GM10266 (cell line): ENCODE results near the gene RAB36.

Experiments used
- DNase-seq: peaks from one replicate; pipeline ENCODE4 v3.0.0; 2012; ENCODE audit errors: extremely low spot score
- TF ChIP-seq, protein P1 (sequence below): IDR thresholded peaks from 2 replicates; pipeline ENCODE4 v1.5.1; 2012; ENCODE audit warnings: mild to moderate bottlenecking, low read depth; ENCODE audit not compliant: control insufficient read depth, insufficient read depth; ENCODE audit errors: missing control alignments

The RAB36 gene

DNA sequence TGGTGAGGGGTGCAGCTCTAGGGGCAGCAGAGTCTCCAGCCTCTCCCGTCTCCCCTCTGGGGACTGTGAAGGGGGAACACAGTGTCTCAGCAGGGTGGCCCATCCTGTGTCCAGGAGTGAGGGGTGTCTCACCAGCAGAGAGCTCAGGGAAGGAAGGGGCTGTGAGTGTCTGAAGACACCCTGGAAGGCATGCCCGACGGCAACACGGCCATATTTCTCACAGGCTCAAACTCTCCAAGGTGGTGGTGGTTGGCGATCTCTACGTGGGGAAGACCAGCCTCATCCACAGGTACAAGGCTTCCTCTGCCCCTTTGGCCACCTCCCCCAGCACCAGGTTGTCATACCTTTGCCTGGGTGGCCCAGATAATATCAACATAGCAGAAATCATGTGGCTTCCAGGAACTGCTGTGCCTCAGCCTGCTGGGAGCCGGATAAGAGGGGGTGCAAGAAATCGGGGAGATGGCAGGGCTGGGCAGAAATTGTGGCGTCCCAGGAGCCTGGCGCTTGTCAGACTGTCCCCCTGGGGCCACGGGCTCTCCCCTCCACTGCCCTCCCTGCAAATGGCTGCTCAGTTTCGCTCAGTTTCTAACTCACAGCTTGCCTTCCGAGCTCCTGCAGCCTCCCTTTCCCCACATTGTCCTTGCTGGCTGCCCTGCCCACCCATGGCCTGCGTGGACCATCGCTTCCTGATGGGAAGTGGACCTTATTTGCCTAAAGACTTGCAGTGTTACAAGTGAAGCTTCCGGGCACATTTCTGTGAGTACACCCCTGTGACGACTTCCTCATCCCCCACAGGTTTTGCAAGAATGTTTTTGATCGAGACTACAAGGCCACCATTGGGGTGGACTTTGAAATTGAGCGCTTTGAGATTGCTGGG, 7.2 kb downstream of the RAB36 start:
- no peak for DNase-seq
- TF ChIP-seq, protein P1, sequence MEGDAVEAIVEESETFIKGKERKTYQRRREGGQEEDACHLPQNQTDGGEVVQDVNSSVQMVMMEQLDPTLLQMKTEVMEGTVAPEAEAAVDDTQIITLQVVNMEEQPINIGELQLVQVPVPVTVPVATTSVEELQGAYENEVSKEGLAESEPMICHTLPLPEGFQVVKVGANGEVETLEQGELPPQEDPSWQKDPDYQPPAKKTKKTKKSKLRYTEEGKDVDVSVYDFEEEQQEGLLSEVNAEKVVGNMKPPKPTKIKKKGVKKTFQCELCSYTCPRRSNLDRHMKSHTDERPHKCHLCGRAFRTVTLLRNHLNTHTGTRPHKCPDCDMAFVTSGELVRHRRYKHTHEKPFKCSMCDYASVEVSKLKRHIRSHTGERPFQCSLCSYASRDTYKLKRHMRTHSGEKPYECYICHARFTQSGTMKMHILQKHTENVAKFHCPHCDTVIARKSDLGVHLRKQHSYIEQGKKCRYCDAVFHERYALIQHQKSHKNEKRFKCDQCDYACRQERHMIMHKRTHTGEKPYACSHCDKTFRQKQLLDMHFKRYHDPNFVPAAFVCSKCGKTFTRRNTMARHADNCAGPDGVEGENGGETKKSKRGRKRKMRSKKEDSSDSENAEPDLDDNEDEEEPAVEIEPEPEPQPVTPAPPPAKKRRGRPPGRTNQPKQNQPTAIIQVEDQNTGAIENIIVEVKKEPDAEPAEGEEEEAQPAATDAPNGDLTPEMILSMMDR: no peak

- no peak for DNase-seq
- TF ChIP-seq, protein P1: no peak
Measured at GRCh38 chr22:23153994-23154393, 8.7 kb downstream of the RAB36 start.

DNA sequence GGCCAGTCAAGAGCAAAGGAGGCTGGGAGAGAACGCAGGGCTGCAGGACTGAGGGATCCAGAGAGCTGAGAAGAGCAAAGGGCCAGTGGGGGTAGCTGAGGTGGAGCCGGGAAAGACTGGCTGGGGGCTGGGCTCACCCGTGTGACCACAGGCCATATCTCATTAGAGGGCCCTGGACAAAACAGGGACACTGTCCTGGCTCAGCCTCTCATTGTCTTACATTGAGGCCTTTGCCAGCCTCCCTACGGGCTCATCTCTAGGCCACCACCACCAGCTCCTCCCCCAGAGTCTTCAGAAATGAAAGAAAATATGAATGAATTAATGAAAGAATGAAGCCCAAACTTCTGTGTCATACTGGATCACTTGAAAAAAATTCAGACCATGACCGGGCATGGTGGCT, 9.2 kb downstream of the RAB36 start:
- TF ChIP-seq, protein P1: no peak
- DNase-seq: no peak

DNA sequence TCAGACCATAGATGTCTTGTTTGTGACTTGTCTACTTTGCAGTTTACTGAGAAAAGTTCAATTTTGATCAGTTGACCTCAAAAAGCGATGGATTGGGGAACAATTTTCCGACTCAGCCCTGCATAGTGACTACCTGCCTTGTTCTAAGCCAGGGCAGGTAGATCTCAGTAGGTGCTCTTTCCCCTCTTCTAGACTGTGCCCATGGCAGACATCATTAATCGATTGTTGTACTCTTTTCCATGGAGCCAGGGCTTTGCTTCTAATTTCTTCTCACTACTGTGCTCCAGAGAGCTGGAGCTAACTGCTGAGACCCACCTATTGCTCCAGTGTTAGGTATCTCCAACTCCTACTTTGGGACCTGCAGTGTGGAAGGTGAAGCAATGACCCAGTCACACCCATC, 9.9 kb downstream of the RAB36 start:
- no peak for DNase-seq
- TF ChIP-seq, protein P1: no peak

GRCh38 chr22:23155831-23156230, 10.6 kb downstream of the RAB36 start:
- no peak for DNase-seq
- TF ChIP-seq, protein P1: no peak

GRCh38 chr22:23156286-23156685, 11.0 kb downstream of the RAB36 start:
- TF ChIP-seq, protein P1: no peak
- DNase-seq: no peak
